WTC11 (cell line): ENCODE data around the gene KRTAP5-6. TPM values are rescaled to one million over a fixed set of nuclear protein-coding genes. Genes with fewer than 3 reads are reported as not detected.

Experiments used
- ATAC-seq: fragments of 200-7000 bp; cut with Tn5 transposase; 2 replicates; pipeline ENCODE4 v1.10.0; 2021; ENCODE audit warnings: mild to moderate bottlenecking, moderate library complexity
- CTCF ChIA-PET: fragments of 300-600 bp; sonication (Branson Sonifier 250); formaldehyde crosslinking; loops from one replicate; lab custom pipeline; 2021; ENCODE audit warnings: antibody characterized with exemption; lab: Charles Lee
- POLR2A ChIA-PET: fragments of 350-600 bp; sonication (Branson Sonifier 250); formaldehyde crosslinking; loops from one replicate; lab custom pipeline; 2021; ENCODE audit warnings: antibody characterized with exemption; lab: Charles Lee
- DNase-seq: peaks from one replicate; pipeline ENCODE4 v3.0.0; 2021; ENCODE audit warnings: low spot score
- H3K27ac Mint-ChIP-seq: 2 replicates; pipeline ENCODE4 v1.8.0; 2021; ENCODE audit warnings: mixed read lengths
- H3K27me3 Mint-ChIP-seq: 2 replicates; pipeline ENCODE4 v1.8.0; 2021; ENCODE audit warnings: low read depth, mild to moderate bottlenecking, moderate library complexity, mixed read lengths
- H3K36me3 Mint-ChIP-seq: 2 replicates; pipeline ENCODE4 v1.8.0; 2021; ENCODE audit warnings: mixed read lengths
- H3K4me1 Mint-ChIP-seq: 2 replicates; pipeline ENCODE4 v1.8.0; 2022; ENCODE audit warnings: mixed read lengths
- H3K4me3 Mint-ChIP-seq: 2 replicates; pipeline ENCODE4 v1.8.0; 2021; ENCODE audit warnings: mild to moderate bottlenecking, moderate library complexity, mixed read lengths
- H3K9me3 Mint-ChIP-seq: 2 replicates; pipeline ENCODE4 v1.8.0; 2021; ENCODE audit warnings: mixed read lengths
- ARID4B ChIP-seq: sonication (generic); formaldehyde crosslinking; IDR thresholded peaks from 2 replicates; pipeline ENCODE4 v1.8.0; 2023; ENCODE audit warnings: missing genetic modification reagents, mild to moderate bottlenecking, borderline replicate concordance
- CBFB ChIP-seq: sonication (generic); formaldehyde crosslinking; IDR thresholded peaks from 2 replicates; pipeline ENCODE4 v1.8.1; 2022; ENCODE audit warnings: mild to moderate bottlenecking, low read depth, missing genetic modification reagents
- CREM ChIP-seq: sonication (generic); formaldehyde crosslinking; IDR thresholded peaks from 2 replicates; pipeline ENCODE4 v1.8.1; 2022; ENCODE audit warnings: mild to moderate bottlenecking, missing genetic modification reagents, moderate library complexity
- FOXJ3 ChIP-seq: sonication (generic); formaldehyde crosslinking; IDR thresholded peaks from 2 replicates; pipeline ENCODE4 v1.9.0; 2021; ENCODE audit warnings: missing genetic modification reagents, mild to moderate bottlenecking, borderline replicate concordance
- GABPB1 ChIP-seq: sonication (generic); formaldehyde crosslinking; IDR thresholded peaks from 2 replicates; pipeline ENCODE4 v1.8.1; 2023; ENCODE audit warnings: mild to moderate bottlenecking, missing genetic modification reagents
- IRF1 ChIP-seq: sonication (generic); formaldehyde crosslinking; IDR thresholded peaks from 2 replicates; pipeline ENCODE4 v1.8.0; 2023; ENCODE audit warnings: missing genetic modification reagents
- NR1H2 ChIP-seq: sonication (generic); formaldehyde crosslinking; IDR thresholded peaks from 2 replicates; pipeline ENCODE4 v1.9.0; 2021; ENCODE audit warnings: mild to moderate bottlenecking, moderate library complexity, missing genetic modification reagents
- OVOL2 ChIP-seq: fragments of 250-450 bp; sonication (Bioruptor Pico); IDR thresholded peaks from 2 replicates; pipeline ENCODE4 v1.9.0; 2021; ENCODE audit warnings: mild to moderate bottlenecking, borderline replicate concordance
- SMAD4 ChIP-seq: sonication (generic); formaldehyde crosslinking; IDR thresholded peaks from 2 replicates; pipeline ENCODE4 v1.8.0; 2022; ENCODE audit warnings: mild to moderate bottlenecking, missing genetic modification reagents
- SOX15 ChIP-seq: fragments of 250-450 bp; sonication (Bioruptor Pico); IDR thresholded peaks from 2 replicates; pipeline ENCODE4 v1.9.0; 2021; ENCODE audit warnings: mild to moderate bottlenecking
- TCF7 ChIP-seq: sonication (generic); formaldehyde crosslinking; IDR thresholded peaks from 2 replicates; pipeline ENCODE4 v1.8.0; 2022; ENCODE audit warnings: mild to moderate bottlenecking, low read depth, missing genetic modification reagents, moderate library complexity
- USF1 ChIP-seq: sonication (generic); formaldehyde crosslinking; IDR thresholded peaks from 2 replicates; pipeline ENCODE4 v1.8.0; 2022; ENCODE audit warnings: mild to moderate bottlenecking, missing genetic modification reagents
- ZMAT4 ChIP-seq: fragments of 250-450 bp; sonication (Bioruptor Pico); IDR thresholded peaks from 2 replicates; pipeline ENCODE4 v1.9.0; 2021; ENCODE audit warnings: mild to moderate bottlenecking
- ZNF121 ChIP-seq: sonication (generic); formaldehyde crosslinking; IDR thresholded peaks from 2 replicates; pipeline ENCODE4 v1.8.0; 2023; ENCODE audit warnings: missing genetic modification reagents
- ZNF281 ChIP-seq: sonication (generic); formaldehyde crosslinking; IDR thresholded peaks from 2 replicates; pipeline ENCODE4 v1.8.0; 2023; ENCODE audit warnings: mild to moderate bottlenecking, missing genetic modification reagents
- ZNF512 ChIP-seq: sonication (generic); formaldehyde crosslinking; IDR thresholded peaks from 2 replicates; pipeline ENCODE4 v1.8.1; 2022; ENCODE audit warnings: missing genetic modification reagents, borderline replicate concordance
- total RNA-seq: library from RNA; stranded (reverse); gene quantifications from 3 replicates; pipeline ENCODE4 v1.2.3, GENCODE V29; 2021

KRTAP5-6 gene
- total RNA-seq, 1 experiment from 2014 or later: 0.35 TPM

- TF ChIP-seq GABPB1 (CRISPR knock-in tag): no peak
- no peak for TF ChIP-seq FOXJ3
- no peak for TF ChIP-seq TCF7 (CRISPR knock-in tag)
- no peak for TF ChIP-seq NR1H2 (CRISPR knock-in tag)
- no peak for TF ChIP-seq USF1 (CRISPR knock-in tag)
- TF ChIP-seq, all 79 proteins: peak for 0
Measured at GRCh38 chr11:1739576-1739975, 42.6 kb downstream of the KRTAP5-6 start (continued).

GRCh38 chr11:1740786-1741530 lies 44.0 kb downstream of the KRTAP5-6 start:
- ChIA-PET POLR2A (interaction anchor here (0.7 kb wide), 1 partner anchor 47 kb away, joined by 6 read pairs; no protein-coding TSS in a partner anchor), CTCF (no interaction called here)
- DNase-seq (no peak), ATAC-seq (no peak)
- Mint-ChIP-seq H3K4me3 (no peak overlapping the region), H3K9me3 (peaks cover 32% of the 10 kb centered on the region), H3K27ac (no peak overlapping the region), H3K36me3 (peaks cover 7% of the 10 kb centered on the region), H3K4me1 (no peaks in the 10 kb centered on the region), H3K27me3 (peaks cover 43% of the 10 kb centered on the region)
- TF ChIP-seq CREM (CRISPR knock-in tag): no peak
- TF ChIP-seq NR1H2 (CRISPR knock-in tag): no peak
- no peak for TF ChIP-seq ARID4B (CRISPR knock-in tag)
- no peak for TF ChIP-seq SMAD4 (CRISPR knock-in tag)
- no peak for TF ChIP-seq OVOL2 (CRISPR knock-in tag)
- TF ChIP-seq SOX15 (CRISPR knock-in tag): no peak

GRCh38 chr11:1741741-1742140 lies 44.7 kb downstream of the KRTAP5-6 start:
- POLR2A ChIA-PET: no interaction called here
- TF ChIP-seq ZMAT4 (CRISPR knock-in tag): no peak
- TF ChIP-seq SOX15 (CRISPR knock-in tag): no peak
- no peak for TF ChIP-seq ZNF121 (CRISPR knock-in tag)
- no peak for TF ChIP-seq CBFB (CRISPR knock-in tag)
- no peak for TF ChIP-seq ZNF281
- TF ChIP-seq IRF1 (CRISPR knock-in tag): no peak
- no peak for TF ChIP-seq ZNF512 (CRISPR knock-in tag)
- TF ChIP-seq, all 79 proteins: peak for 0
- no peak overlapping the region for H3K27ac Mint-ChIP-seq
- H3K4me3 Mint-ChIP-seq: no peak overlapping the region
- CTCF ChIA-PET: interaction anchor here (1.1 kb wide), 1 partner anchor 91 kb away, joined by 5 read pairs; no protein-coding TSS in a partner anchor
- no peak for ATAC-seq
- no peak for DNase-seq
- peaks cover 28% of the 10 kb centered on the region for H3K9me3 Mint-ChIP-seq
- peaks cover 10% of the 10 kb centered on the region for H3K36me3 Mint-ChIP-seq
- H3K27me3 Mint-ChIP-seq: peaks cover 41% of the 10 kb centered on the region
- no peaks in the 10 kb centered on the region for H3K4me1 Mint-ChIP-seq
